H1 (cell line): Measurements from ENCODE around the gene ZNF484. TPM values are rescaled to one million over a fixed set of nuclear protein-coding genes. Genes with fewer than 3 reads are reported as not detected.

Experiments
- polyA plus RNA-seq, 7 experiments: library from polyadenylated mRNA; depleted of rRNA in 3 of 7; stranded (reverse) in 5 of 7; unstranded in 2 of 7; fragments of >200 nt in 5 of 7; fragments of 200-250 nt in 2 of 7; gene quantifications; 1 replicate in 5 of 7; 2 replicates in 1 of 7; 4 replicates in 1 of 7; pipeline versions ENCODE4 v1.2.1 to v1.2.3, GENCODE V29; 2011 to 2013; ENCODE audit warnings: missing spikeins in 2 of 7, mixed read lengths in 2 of 7
- small RNA-seq: library from polyadenylated mRNA; stranded (forward); fragments of <200 nt; extraction: miRNeasy Mini kit (QIAGEN cat#:217004); gene quantifications from one replicate; pipeline ENCODE3, GENCODE V24; 2013; ENCODE audit not compliant: insufficient read depth
- total RNA-seq: library from RNA; stranded (reverse); fragmentation: NEBNext Ultra II Directional; extraction: Animal tissue kit (Norgen Biotek cat#: 25700); gene quantifications from 2 replicates; pipeline ENCODE4 v1.2.1, GENCODE V29; 2021

The ZNF484 gene
- total and polyA plus RNA-seq, 2 of the 8 experiments (the other 6 are each of a cell fraction or from before 2014, with no cell fraction given) = 1.3 to 11.5 TPM

Small RNA genes lying within 50 kb of the gene (small RNA-seq; reads per million reads assigned to genes)
- not detected for gene RNU6-714P

Other genes with a start within 250 kb of the ZNF484 start
- gene IPPK, start 207.9 kb downstream of the ZNF484 start, total RNA-seq = 10.5 and 11.4 TPM in 2 replicates
- gene IPPK, start 207.9 kb downstream of the ZNF484 start, polyA plus RNA-seq (2011; rRNA removed) = 13.6 and 16.0 TPM in 2 replicates
- gene BICD2, start 113.2 kb downstream of the ZNF484 start, total RNA-seq = 22.8 and 22.9 TPM in 2 replicates
- 6.6 and 9.7 TPM in 2 replicates for gene BICD2, start 113.2 kb downstream of the ZNF484 start, polyA plus RNA-seq (2011; rRNA removed)
- gene FGD3, start 69.5 kb upstream of the ZNF484 start, total RNA-seq = 1.4 and 1.9 TPM in 2 replicates
- 1.4 and 2.3 TPM in 2 replicates for gene FGD3, start 69.5 kb upstream of the ZNF484 start, polyA plus RNA-seq (2011; rRNA removed)
- gene SUSD3, start 180.7 kb upstream of the ZNF484 start, total RNA-seq = 5.5 and 6.2 TPM in 2 replicates
- 35.4 and 36.0 TPM in 2 replicates for gene SUSD3, start 180.7 kb upstream of the ZNF484 start, polyA plus RNA-seq (2011; rRNA removed)
- 21.2 and 27.7 TPM in 2 replicates for gene CARD19, start 218.2 kb upstream of the ZNF484 start, total RNA-seq
- gene CARD19, start 218.2 kb upstream of the ZNF484 start, polyA plus RNA-seq (2011; rRNA removed) = 112 and 144 TPM in 2 replicates